GM12878 (cell line): ENCODE results near the gene PRRG4. TPM values are rescaled to one million over a fixed set of nuclear protein-coding genes. Genes with fewer than 3 reads are reported as not detected.

Experiments
- ATAC-seq: fragments of 200-7000 bp; cut with Tn5 transposase; 3 replicates; pipeline ENCODE4 v1.9.1; 2020; ENCODE audit warnings: mild to moderate bottlenecking, moderate library complexity
- BruUV-seq: library from RNA; stranded (reverse); fragments of 400-500 nt; replicated peaks from 2 replicates; lab custom pipeline; 2021; lab: Mats Ljungman, UMichigan
- CTCF ChIA-PET: fragments of 300-600 bp; sonication (Branson Sonifier 250); formaldehyde crosslinking; extraction: SDS; loops from one replicate; lab custom pipeline; 2021; ENCODE audit warnings: inconsistent platforms; lab: Yijun Ruan, JAX
- POLR2A ChIA-PET: fragments of 350-600 bp; formaldehyde crosslinking; extraction: SDS; loops from one replicate; lab custom pipeline; 2021; ENCODE audit warnings: inconsistent platforms; lab: Charles Lee
- RAD21 ChIA-PET: fragments of 300-600 bp; sonication (Branson Sonifier 250); formaldehyde crosslinking; loops from one replicate; lab custom pipeline; 2023; ENCODE audit warnings: antibody characterized with exemption; ENCODE audit not compliant: unreplicated experiment; lab: Charles Lee
- SMC1A ChIA-PET: fragments of 300-600 bp; sonication (Branson Sonifier 250); formaldehyde crosslinking; loops from one replicate; lab custom pipeline; 2023; ENCODE audit not compliant: unreplicated experiment, uncharacterized antibody; lab: Charles Lee
- DNase-seq: peaks from one replicate; pipeline ENCODE4 v3.0.0-alpha.2; 2011; ENCODE audit warnings: low read depth, low spot score
- FAIRE-seq: peaks from 3 replicates; lab custom pipeline; 2011; peaks lifted over from hg19 to GRCh38; lab: Jason Lieb, UNC
- H2AFZ ChIP-seq: 2 replicates; pipeline ENCODE4 v1.6.0; 2011; ENCODE audit warnings: low read depth, low read length, control low read depth; ENCODE audit not compliant: control insufficient read depth
- H3K27ac ChIP-seq: 2 replicates; pipeline ENCODE4 v1.5.1; 2011; ENCODE audit warnings: control low read depth; ENCODE audit not compliant: control insufficient read depth, insufficient read depth
- H3K27me3 ChIP-seq, 2 experiments: replicated peaks in 1 of 2; 2 replicates each; pipeline versions ENCODE4 v1.6.0 to v1.6.1; 2011; ENCODE audit warnings: low read length in 1 of 2; ENCODE audit not compliant: control insufficient read depth in 2 of 2, insufficient read depth in 2 of 2
- H3K36me3 ChIP-seq, 2 experiments: 2 replicates each; pipeline ENCODE4 v1.5.1; 2011; ENCODE audit warnings: low read length in 1 of 2; ENCODE audit not compliant: control insufficient read depth in 2 of 2, insufficient read depth in 2 of 2
- H3K4me1 ChIP-seq: 2 replicates; pipeline ENCODE4 v1.6.1; 2011; ENCODE audit warnings: mild to moderate bottlenecking, low read length, moderate library complexity, mixed read lengths; ENCODE audit not compliant: control insufficient read depth, insufficient read depth
- H3K4me2 ChIP-seq: 2 replicates; pipeline ENCODE4 v1.6.0; 2011; ENCODE audit warnings: control low read depth; ENCODE audit not compliant: control insufficient read depth, insufficient read depth
- H3K4me3 ChIP-seq: fragments of 200-600 bp; sonication (generic); 2 replicates; pipeline ENCODE4 v1.5.1; 2016
- H3K79me2 ChIP-seq: 2 replicates; pipeline ENCODE4 v1.6.0; 2011; ENCODE audit warnings: low read length; ENCODE audit not compliant: control insufficient read depth, insufficient read depth
- H3K9ac ChIP-seq: 2 replicates; pipeline ENCODE4 v1.8.0; 2011; ENCODE audit warnings: low read length, control low read depth, mixed read lengths; ENCODE audit not compliant: control insufficient read depth, insufficient read depth
- H3K9me3 ChIP-seq: replicated peaks from 3 replicates; pipeline ENCODE4 v1.5.1; 2011; ENCODE audit warnings: mild to moderate bottlenecking, low read length; ENCODE audit not compliant: control insufficient read depth, insufficient read depth
- H4K20me1 ChIP-seq: 2 replicates; pipeline ENCODE4 v1.6.0; 2011; ENCODE audit not compliant: control insufficient read depth, insufficient read depth
- GABPA ChIP-seq: IDR thresholded peaks from 2 replicates; pipeline ENCODE4 v1.6.1; 2014; ENCODE audit warnings: antibody characterized with exemption, low read depth, mild to moderate bottlenecking, inconsistent platforms
- HCFC1 ChIP-seq: fragments of 150-350 bp; IDR thresholded peaks from 2 replicates; pipeline ENCODE4 v1.6.1; 2014; ENCODE audit warnings: low read length
- NR2C2 ChIP-seq: IDR thresholded peaks from 2 replicates; pipeline ENCODE4 v1.6.1; 2011; ENCODE audit warnings: borderline replicate concordance, low read depth; ENCODE audit not compliant: control insufficient read depth, insufficient read length
- SIX5 ChIP-seq: IDR thresholded peaks from 2 replicates; pipeline ENCODE4 v1.6.1; 2011; ENCODE audit warnings: mild to moderate bottlenecking, low read depth, low read length, moderate library complexity; ENCODE audit not compliant: severe bottlenecking
- SMAD1 ChIP-seq: fragments of 450-650 bp; IDR thresholded peaks from 2 replicates; pipeline ENCODE4 v1.6.1; 2018; ENCODE audit warnings: mild to moderate bottlenecking, low read depth; ENCODE audit not compliant: partially characterized antibody
- STAT3 ChIP-seq: IDR thresholded peaks from 2 replicates; pipeline ENCODE4 v1.6.1; 2011; ENCODE audit warnings: low read depth, low read length, improper control_type of control experiment
- YBX1 ChIP-seq: fragments of 450-650 bp; IDR thresholded peaks from 2 replicates; pipeline ENCODE4 v1.6.1; 2016; ENCODE audit warnings: antibody characterized with exemption
- YY1 ChIP-seq: IDR thresholded peaks from 2 replicates; pipeline ENCODE4 v1.6.1; 2011; ENCODE audit warnings: low read depth, mild to moderate bottlenecking, low read length
- WGBS: methylation state at CpG from one replicate; pipeline ENCODE4 v1.1.6; 2016; ENCODE audit warnings: low lambda C conversion rate; ENCODE audit not compliant: insufficient replicate concordance, insufficient coverage; ENCODE audit errors: missing lambda C conversion rate; 5-methylcytosine and 5-hydroxymethylcytosine counted together
- in situ Hi-C: fragments of 300-500 bp; cut with MboI; formaldehyde crosslinking; loops from 9 replicates; pipeline ENCODE4 v1.14.3; 2018; ENCODE audit warnings: mixed read lengths
- intact Hi-C: fragments of 100-400 bp; cut with micrococcal nuclease; formaldehyde crosslinking; loops from one replicate; pipeline ENCODE4 v1.14.2; 2022; ENCODE audit not compliant: unreplicated experiment
- polyA plus RNA-seq, 11 experiments: library from polyadenylated mRNA; depleted of rRNA in 4 of 11; unstranded in 6 of 11; stranded (reverse) in 5 of 11; fragments of >200 nt; fragmentation: Nextera tagmentation in 4 of 11; fragmentation: Illumina TruSeq in 1 of 11; extraction: Ambion mirVana in 4 of 11; extraction: Trizol in 1 of 11; gene quantifications; 1 replicate in 1 of 11; 2 replicates in 10 of 11; pipeline versions ENCODE4 v1.2.1 to v1.2.3, GENCODE V29; 2011 to 2016; ENCODE audit warnings: inconsistent platforms in 2 of 11, missing spikeins in 2 of 11, low read depth in 1 of 11
- total RNA-seq, 4 experiments: library from RNA; depleted of rRNA in 3 of 4; stranded (reverse); fragments of >200 nt in 3 of 4; fragmentation: Illumina TruSeq in 1 of 4; extraction: Trizol in 1 of 4; gene quantifications; 2 replicates each; pipeline versions ENCODE4 v1.2.1 to v1.2.3, GENCODE V29; 2013 to 2021
- TF ChIP-seq, protein P1 (sequence below): fragments of 450-650 bp; IDR thresholded peaks from 2 replicates; pipeline ENCODE4 v1.6.1; 2017; ENCODE audit warnings: antibody characterized with exemption, mild to moderate bottlenecking, moderate library complexity
- TF ChIP-seq, protein P2 (sequence below): IDR thresholded peaks from 2 replicates; pipeline ENCODE4 v1.6.1; 2012; ENCODE audit warnings: low read depth, low read length, improper control_type of control experiment

PRRG4 gene
- total and polyA plus RNA-seq, 10 of the 15 experiments (the other 5 are each of a cell fraction or from before 2014, with no cell fraction given), result 0.55 to 4.9 (median 1.9) TPM

DNA sequence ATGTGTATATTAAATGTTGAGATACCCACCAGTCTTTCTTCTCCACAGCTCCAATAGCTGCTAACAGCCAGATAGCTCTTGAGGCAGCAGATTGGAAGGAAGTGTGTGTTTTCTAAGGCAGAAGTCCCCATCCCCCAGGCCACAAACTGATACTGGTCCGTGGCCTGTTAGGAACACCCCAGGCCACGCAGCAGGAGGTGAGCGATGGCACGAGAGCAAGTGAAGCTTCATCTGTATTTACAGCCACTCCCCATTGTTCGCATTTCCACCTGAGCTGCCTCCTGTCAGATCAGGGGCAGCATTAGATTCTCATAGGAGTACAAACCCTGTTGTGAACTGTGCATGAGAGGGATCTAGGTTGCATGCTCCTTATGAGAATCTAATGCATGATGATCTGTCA lies 48.0 kb upstream of the PRRG4 start:
- no peak overlapping the region for H3K9ac ChIP-seq
- no peaks in the 10 kb centered on the region for H3K4me1 ChIP-seq

DNA sequence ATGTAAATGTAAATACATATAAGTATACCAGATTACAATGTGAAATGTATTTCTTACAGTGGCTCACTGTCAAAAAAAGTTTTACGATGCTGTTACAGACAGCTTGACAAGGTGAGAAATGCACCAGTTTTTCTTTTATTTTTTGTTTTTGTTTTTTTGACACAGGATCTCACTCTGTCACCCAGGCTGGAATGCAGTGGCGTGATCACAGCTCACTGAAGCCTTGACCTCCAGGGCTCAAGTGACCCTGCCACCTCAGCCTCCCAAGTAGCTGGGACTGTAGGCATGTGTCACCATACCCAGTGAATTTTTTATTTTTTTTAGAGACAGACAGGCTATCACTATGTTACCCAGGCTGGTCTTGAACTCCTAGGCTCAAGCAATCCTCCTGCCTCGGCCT lies 44.5 kb upstream of the PRRG4 start:
- no TSS peak for BruUV-seq
- no peaks in the 10 kb centered on the region for H3K79me2 ChIP-seq
- no peak overlapping the region for H3K4me3 ChIP-seq
- no peaks in the 10 kb centered on the region for H4K20me1 ChIP-seq
- ATAC-seq, result no peak
- ChIA-PET SMC1A (interaction anchor here (1.3 kb wide), 1 partner anchor 25 kb away, joined by 5 read pairs; no protein-coding TSS in a partner anchor), POLR2A (no interaction called here), RAD21 (interaction anchor here (0.6 kb wide), 1 partner anchor 94 kb away, joined by 3 read pairs; no protein-coding TSS in a partner anchor), CTCF (interaction anchor here (1.0 to 1.6 kb wide), 3 partner anchors 24 to 71 kb away, joined by 3 to 7 read pairs (median 4); no protein-coding TSS in a partner anchor)
- no peaks in the 10 kb centered on the region for H3K27me3 ChIP-seq
- H3K9me3 ChIP-seq, result no peaks in the 10 kb centered on the region
- intact Hi-C loops, result no loop called here
- H3K4me1 ChIP-seq, result no peaks in the 10 kb centered on the region
- H3K36me3 ChIP-seq, result no peaks in the 10 kb centered on the region
- H3K9ac ChIP-seq, result no peak overlapping the region
- no peak overlapping the region for H2AFZ ChIP-seq
- no peak for DNase-seq
- FAIRE-seq, result no peak
- H3K27ac ChIP-seq, result no peak overlapping the region
- WGBS, result 82% methylated on average over 3 of the region's 3 CpGs
- in situ Hi-C loops, result loop anchor here (5.0 kb wide), 1 partner anchor 33 kb away; no protein-coding TSS in a partner anchor
- no peak overlapping the region for H3K4me2 ChIP-seq
- TF ChIP-seq, protein P1, sequence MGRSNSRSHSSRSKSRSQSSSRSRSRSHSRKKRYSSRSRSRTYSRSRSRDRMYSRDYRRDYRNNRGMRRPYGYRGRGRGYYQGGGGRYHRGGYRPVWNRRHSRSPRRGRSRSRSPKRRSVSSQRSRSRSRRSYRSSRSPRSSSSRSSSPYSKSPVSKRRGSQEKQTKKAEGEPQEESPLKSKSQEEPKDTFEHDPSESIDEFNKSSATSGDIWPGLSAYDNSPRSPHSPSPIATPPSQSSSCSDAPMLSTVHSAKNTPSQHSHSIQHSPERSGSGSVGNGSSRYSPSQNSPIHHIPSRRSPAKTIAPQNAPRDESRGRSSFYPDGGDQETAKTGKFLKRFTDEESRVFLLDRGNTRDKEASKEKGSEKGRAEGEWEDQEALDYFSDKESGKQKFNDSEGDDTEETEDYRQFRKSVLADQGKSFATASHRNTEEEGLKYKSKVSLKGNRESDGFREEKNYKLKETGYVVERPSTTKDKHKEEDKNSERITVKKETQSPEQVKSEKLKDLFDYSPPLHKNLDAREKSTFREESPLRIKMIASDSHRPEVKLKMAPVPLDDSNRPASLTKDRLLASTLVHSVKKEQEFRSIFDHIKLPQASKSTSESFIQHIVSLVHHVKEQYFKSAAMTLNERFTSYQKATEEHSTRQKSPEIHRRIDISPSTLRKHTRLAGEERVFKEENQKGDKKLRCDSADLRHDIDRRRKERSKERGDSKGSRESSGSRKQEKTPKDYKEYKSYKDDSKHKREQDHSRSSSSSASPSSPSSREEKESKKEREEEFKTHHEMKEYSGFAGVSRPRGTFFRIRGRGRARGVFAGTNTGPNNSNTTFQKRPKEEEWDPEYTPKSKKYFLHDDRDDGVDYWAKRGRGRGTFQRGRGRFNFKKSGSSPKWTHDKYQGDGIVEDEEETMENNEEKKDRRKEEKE, result no peak
- TF ChIP-seq YBX1 (no peak), YY1 (no peak), GABPA (no peak), SIX5 (no peak), SMAD1 (no peak), STAT3 (no peak)

More for the DNA sequence above, 48.0 kb upstream of the PRRG4 start:
- Histone ChIP-seq H3K79me2 (no peaks in the 10 kb centered on the region), H4K20me1 (no peaks in the 10 kb centered on the region), H3K36me3 (no peaks in the 10 kb centered on the region), H3K27me3 (no peaks in the 10 kb centered on the region), H3K4me3 (no peak overlapping the region), H3K9me3 (no peaks in the 10 kb centered on the region), H3K27ac (no peak overlapping the region), H3K4me2 (no peak overlapping the region), H2AFZ (no peak overlapping the region)
- FAIRE-seq, result no peak
- in situ Hi-C loops, result no loop called here
- ChIA-PET RAD21 (no interaction called here), SMC1A (no interaction called here), POLR2A (no interaction called here), CTCF (interaction anchor here (1.0 kb wide), 1 partner anchor 9 kb away, joined by 5 read pairs; no protein-coding TSS in a partner anchor)
- DNase-seq, result no peak
- 80% methylated on average over 5 of the region's 5 CpGs for WGBS
- intact Hi-C loops, result no loop called here
- no peak for TF ChIP-seq HCFC1
- TF ChIP-seq, protein P2, sequence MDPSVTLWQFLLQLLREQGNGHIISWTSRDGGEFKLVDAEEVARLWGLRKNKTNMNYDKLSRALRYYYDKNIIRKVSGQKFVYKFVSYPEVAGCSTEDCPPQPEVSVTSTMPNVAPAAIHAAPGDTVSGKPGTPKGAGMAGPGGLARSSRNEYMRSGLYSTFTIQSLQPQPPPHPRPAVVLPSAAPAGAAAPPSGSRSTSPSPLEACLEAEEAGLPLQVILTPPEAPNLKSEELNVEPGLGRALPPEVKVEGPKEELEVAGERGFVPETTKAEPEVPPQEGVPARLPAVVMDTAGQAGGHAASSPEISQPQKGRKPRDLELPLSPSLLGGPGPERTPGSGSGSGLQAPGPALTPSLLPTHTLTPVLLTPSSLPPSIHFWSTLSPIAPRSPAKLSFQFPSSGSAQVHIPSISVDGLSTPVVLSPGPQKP, result no peak
- TF ChIP-seq NR2C2, result no peak
- no TSS peak for BruUV-seq
- ATAC-seq, result no peak
